Measurements from ENCODE around the gene RAPGEF4. TPM values are rescaled to one million over a fixed set of nuclear protein-coding genes. Genes with fewer than 3 reads are reported as not detected.
A peak's percentile ranks its signal among the peaks of the same experiment; 100 is the strongest.

RAPGEF4 gene
- total RNA-seq, 1 experiment from 2014 or later, result 2.2 TPM

DNA sequence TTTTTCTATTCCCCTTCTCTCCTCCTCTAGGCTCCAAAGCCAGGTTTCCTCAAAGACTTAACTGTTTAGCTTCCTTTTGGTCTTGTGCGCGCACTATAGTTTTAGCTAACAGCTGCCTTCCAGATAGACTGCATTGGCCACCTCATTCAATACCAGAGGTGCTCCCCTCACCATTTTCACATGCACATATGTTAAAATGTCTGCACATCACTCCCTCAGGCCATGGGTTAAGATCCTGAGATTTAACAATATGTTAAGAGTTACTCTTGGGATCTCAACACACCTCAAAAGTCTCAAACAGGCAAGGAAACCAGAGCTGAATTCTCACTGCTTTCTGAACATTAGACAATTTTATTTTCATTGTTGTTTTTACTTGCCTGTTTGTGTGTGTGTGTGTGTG, 259.2 kb downstream of the RAPGEF4 start (continued):
- TF ChIP-seq, protein P1, sequence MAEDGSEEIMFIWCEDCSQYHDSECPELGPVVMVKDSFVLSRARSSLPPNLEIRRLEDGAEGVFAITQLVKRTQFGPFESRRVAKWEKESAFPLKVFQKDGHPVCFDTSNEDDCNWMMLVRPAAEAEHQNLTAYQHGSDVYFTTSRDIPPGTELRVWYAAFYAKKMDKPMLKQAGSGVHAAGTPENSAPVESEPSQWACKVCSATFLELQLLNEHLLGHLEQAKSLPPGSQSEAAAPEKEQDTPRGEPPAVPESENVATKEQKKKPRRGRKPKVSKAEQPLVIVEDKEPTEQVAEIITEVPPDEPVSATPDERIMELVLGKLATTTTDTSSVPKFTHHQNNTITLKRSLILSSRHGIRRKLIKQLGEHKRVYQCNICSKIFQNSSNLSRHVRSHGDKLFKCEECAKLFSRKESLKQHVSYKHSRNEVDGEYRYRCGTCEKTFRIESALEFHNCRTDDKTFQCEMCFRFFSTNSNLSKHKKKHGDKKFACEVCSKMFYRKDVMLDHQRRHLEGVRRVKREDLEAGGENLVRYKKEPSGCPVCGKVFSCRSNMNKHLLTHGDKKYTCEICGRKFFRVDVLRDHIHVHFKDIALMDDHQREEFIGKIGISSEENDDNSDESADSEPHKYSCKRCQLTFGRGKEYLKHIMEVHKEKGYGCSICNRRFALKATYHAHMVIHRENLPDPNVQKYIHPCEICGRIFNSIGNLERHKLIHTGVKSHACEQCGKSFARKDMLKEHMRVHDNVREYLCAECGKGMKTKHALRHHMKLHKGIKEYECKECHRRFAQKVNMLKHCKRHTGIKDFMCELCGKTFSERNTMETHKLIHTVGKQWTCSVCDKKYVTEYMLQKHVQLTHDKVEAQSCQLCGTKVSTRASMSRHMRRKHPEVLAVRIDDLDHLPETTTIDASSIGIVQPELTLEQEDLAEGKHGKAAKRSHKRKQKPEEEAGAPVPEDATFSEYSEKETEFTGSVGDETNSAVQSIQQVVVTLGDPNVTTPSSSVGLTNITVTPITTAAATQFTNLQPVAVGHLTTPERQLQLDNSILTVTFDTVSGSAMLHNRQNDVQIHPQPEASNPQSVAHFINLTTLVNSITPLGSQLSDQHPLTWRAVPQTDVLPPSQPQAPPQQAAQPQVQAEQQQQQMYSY (CRISPR knock-in tag; IDR thresholded peaks at IDR 0.05), result no peak
- TF ChIP-seq NFATC4 (CRISPR knock-in tag; IDR thresholded peaks at IDR 0.05) (no peak), ZNF671 (CRISPR knock-in tag; IDR thresholded peaks at IDR 0.05) (no peak), SOX15 (CRISPR knock-in tag; IDR thresholded peaks at IDR 0.05) (no peak), GABPB1 (CRISPR knock-in tag; IDR thresholded peaks at IDR 0.05) (no peak), MXD4 (CRISPR knock-in tag; IDR thresholded peaks at IDR 0.05; ENCODE audit: borderline replicate concordance) (no peak), NR3C1 (CRISPR knock-in tag; conservative IDR thresholded peaks at IDR 0.05; ENCODE audit: low read depth) (no peak), PRRX2 (CRISPR knock-in tag; IDR thresholded peaks at IDR 0.05) (no peak)
- TF ChIP-seq, protein P2, sequence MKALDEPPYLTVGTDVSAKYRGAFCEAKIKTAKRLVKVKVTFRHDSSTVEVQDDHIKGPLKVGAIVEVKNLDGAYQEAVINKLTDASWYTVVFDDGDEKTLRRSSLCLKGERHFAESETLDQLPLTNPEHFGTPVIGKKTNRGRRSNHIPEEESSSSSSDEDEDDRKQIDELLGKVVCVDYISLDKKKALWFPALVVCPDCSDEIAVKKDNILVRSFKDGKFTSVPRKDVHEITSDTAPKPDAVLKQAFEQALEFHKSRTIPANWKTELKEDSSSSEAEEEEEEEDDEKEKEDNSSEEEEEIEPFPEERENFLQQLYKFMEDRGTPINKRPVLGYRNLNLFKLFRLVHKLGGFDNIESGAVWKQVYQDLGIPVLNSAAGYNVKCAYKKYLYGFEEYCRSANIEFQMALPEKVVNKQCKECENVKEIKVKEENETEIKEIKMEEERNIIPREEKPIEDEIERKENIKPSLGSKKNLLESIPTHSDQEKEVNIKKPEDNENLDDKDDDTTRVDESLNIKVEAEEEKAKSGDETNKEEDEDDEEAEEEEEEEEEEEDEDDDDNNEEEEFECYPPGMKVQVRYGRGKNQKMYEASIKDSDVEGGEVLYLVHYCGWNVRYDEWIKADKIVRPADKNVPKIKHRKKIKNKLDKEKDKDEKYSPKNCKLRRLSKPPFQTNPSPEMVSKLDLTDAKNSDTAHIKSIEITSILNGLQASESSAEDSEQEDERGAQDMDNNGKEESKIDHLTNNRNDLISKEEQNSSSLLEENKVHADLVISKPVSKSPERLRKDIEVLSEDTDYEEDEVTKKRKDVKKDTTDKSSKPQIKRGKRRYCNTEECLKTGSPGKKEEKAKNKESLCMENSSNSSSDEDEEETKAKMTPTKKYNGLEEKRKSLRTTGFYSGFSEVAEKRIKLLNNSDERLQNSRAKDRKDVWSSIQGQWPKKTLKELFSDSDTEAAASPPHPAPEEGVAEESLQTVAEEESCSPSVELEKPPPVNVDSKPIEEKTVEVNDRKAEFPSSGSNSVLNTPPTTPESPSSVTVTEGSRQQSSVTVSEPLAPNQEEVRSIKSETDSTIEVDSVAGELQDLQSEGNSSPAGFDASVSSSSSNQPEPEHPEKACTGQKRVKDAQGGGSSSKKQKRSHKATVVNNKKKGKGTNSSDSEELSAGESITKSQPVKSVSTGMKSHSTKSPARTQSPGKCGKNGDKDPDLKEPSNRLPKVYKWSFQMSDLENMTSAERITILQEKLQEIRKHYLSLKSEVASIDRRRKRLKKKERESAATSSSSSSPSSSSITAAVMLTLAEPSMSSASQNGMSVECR (CRISPR knock-in tag; IDR thresholded peaks at IDR 0.05; ENCODE audit: borderline replicate concordance), result no peak
- TF ChIP-seq, protein P3, sequence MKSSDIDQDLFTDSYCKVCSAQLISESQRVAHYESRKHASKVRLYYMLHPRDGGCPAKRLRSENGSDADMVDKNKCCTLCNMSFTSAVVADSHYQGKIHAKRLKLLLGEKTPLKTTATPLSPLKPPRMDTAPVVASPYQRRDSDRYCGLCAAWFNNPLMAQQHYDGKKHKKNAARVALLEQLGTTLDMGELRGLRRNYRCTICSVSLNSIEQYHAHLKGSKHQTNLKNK (CRISPR knock-in tag; IDR thresholded peaks at IDR 0.05), result no peak

DNA sequence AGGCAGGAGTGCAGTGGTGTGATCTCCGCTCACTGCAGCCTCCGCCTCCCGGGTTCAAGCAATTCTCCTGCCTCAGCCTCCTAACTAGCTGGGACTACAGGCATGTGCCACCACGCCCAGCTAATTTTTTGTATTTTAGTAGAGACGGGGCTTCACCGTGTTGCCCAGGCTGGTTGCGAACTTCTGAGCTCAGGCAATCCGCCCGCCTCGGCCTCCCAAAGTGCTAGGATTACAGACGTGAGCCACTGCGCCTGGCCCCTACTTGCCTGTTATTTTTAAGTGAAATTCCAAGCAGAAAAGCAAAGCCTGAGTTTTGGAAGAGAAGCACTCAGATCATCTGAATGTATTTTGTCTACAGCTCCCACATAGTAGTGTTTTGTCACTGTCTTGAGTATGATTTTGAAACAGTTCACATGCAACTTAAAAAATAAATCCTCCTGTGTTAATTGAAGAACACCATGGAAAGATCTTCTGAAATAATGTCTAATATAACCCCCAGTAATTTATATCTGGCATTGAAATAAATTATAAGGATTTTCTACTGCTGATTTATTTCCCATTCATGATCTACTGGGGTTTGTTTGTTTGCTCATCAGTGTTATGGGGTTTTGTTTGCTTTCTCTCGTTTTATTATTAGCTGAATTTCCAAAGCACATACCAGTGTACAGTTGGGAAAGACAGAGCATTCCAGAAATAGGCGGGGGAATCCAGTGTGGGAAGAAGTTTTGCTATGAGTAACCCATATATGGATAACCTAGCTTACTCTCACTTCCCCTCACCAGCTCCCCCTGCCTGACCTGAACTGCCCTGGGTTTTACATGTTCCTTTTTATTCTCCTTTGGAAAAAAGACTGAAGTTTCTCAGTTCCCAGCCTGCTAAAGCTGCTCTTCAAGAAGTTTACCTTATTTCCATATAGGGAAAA, 259.9 kb downstream of the RAPGEF4 start:
- no peak overlapping the region for H3K4me3 Mint-ChIP-seq
- H3K4me1 Mint-ChIP-seq, result peaks cover 14% of the 10 kb centered on the region
- POLR2A ChIA-PET, result no interaction called here
- DNase-seq (ENCODE audit: low spot score) (no peak), ATAC-seq (peak; percentile 72)
- no peak overlapping the region for H3K27ac Mint-ChIP-seq
- no peaks in the 10 kb centered on the region for H3K36me3 Mint-ChIP-seq
- H3K9me3 Mint-ChIP-seq, result no peaks in the 10 kb centered on the region
- H3K27me3 Mint-ChIP-seq (ENCODE audit: low read depth), result no peaks in the 10 kb centered on the region
- CTCF ChIA-PET, result interaction anchor here (0.9 to 1.4 kb wide), 10 partner anchors 8 to 182 kb away, joined by 3 to 12 read pairs (median 4); no protein-coding TSS in a partner anchor
- TF ChIP-seq SMAD4 (CRISPR knock-in tag; IDR thresholded peaks at IDR 0.05), result no peak
- TF ChIP-seq ELF4 (CRISPR knock-in tag; IDR thresholded peaks at IDR 0.05; ENCODE audit: low read depth), result no peak
- no peak for TF ChIP-seq OVOL2 (CRISPR knock-in tag; IDR thresholded peaks at IDR 0.05; ENCODE audit: borderline replicate concordance)
- TF ChIP-seq TEAD4 (CRISPR knock-in tag; IDR thresholded peaks at IDR 0.05), result no peak
- TF ChIP-seq, protein P4, sequence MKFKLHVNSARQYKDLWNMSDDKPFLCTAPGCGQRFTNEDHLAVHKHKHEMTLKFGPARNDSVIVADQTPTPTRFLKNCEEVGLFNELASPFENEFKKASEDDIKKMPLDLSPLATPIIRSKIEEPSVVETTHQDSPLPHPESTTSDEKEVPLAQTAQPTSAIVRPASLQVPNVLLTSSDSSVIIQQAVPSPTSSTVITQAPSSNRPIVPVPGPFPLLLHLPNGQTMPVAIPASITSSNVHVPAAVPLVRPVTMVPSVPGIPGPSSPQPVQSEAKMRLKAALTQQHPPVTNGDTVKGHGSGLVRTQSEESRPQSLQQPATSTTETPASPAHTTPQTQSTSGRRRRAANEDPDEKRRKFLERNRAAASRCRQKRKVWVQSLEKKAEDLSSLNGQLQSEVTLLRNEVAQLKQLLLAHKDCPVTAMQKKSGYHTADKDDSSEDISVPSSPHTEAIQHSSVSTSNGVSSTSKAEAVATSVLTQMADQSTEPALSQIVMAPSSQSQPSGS (CRISPR knock-in tag; IDR thresholded peaks at IDR 0.05; ENCODE audit: borderline replicate concordance, low read depth), result no peak
- TF ChIP-seq, protein P5, sequence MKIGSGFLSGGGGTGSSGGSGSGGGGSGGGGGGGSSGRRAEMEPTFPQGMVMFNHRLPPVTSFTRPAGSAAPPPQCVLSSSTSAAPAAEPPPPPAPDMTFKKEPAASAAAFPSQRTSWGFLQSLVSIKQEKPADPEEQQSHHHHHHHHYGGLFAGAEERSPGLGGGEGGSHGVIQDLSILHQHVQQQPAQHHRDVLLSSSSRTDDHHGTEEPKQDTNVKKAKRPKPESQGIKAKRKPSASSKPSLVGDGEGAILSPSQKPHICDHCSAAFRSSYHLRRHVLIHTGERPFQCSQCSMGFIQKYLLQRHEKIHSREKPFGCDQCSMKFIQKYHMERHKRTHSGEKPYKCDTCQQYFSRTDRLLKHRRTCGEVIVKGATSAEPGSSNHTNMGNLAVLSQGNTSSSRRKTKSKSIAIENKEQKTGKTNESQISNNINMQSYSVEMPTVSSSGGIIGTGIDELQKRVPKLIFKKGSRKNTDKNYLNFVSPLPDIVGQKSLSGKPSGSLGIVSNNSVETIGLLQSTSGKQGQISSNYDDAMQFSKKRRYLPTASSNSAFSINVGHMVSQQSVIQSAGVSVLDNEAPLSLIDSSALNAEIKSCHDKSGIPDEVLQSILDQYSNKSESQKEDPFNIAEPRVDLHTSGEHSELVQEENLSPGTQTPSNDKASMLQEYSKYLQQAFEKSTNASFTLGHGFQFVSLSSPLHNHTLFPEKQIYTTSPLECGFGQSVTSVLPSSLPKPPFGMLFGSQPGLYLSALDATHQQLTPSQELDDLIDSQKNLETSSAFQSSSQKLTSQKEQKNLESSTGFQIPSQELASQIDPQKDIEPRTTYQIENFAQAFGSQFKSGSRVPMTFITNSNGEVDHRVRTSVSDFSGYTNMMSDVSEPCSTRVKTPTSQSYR (CRISPR knock-in tag; IDR thresholded peaks at IDR 0.05), result no peak
- TF ChIP-seq JUN (CRISPR knock-in tag; IDR thresholded peaks at IDR 0.05), result no peak
- TF ChIP-seq NFATC4 (CRISPR knock-in tag; IDR thresholded peaks at IDR 0.05), result no peak
- TF ChIP-seq ZNF396 (CRISPR knock-in tag; IDR thresholded peaks at IDR 0.05; ENCODE audit: borderline replicate concordance), result no peak
- TF ChIP-seq, protein P6, sequence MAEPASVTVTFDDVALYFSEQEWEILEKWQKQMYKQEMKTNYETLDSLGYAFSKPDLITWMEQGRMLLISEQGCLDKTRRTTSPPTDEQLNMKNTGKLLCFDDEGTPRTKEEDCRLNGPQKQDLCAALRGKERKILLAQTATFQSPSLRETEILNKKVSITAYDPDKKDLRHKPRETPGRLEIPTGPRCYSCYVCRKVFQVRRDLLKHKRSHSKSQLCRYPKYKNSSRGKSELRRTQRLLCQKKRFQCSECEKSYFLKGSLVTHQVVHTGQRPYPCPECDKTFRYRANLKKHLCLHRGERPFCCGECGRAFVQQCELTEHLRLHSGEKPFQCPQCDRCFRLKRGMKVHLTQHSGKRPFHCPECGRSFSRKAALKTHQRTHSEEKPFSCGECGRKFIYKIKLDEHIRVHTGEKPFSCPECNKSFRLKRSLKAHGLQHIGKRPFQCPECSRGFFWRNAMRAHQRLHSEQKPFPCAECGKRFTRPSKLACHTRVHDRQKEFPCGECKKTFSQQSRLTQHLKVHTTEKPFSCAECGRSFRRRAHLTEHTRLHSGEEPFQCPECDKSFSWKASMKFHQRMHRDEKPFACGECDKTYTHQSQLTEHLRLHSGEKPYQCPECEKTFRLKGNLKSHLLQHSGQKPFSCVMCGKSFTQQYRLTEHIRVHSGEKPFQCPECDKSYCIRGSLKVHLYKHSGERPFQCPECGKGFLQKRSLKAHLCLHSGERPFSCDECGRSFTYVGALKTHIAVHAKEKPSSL (CRISPR knock-in tag; conservative IDR thresholded peaks at IDR 0.05), result no peak
